Cerebellar nuclear complex (tissue), 1 donor: Measurements from ENCODE around the gene MYOCD.
A peak's percentile ranks its signal among the peaks of the same experiment; 100 is the strongest.

Experiments
- DNase-seq, 2 experiments: peaks; one replicate each; lab custom pipeline; 2025; lab: John Stamatoyannopoulos, UW

The MYOCD gene

GRCh38 chr17:12756786-12757185, 91.1 kb downstream of the MYOCD start:
- no peak for DNase-seq

GRCh38 chr17:12759090-12759489, 93.4 kb downstream of the MYOCD start:
- no peak for DNase-seq

- no peak for DNase-seq
These were observed 99.9 kb downstream of the MYOCD start for GRCh38 chr17:12765548-12765947.

GRCh38 chr17:12768255-12768654, 102.6 kb downstream of the MYOCD start:
- DNase-seq = no peak

GRCh38 chr17:12769981-12770380, 104.3 kb downstream of the MYOCD start:
- DNase-seq = no peak

GRCh38 chr17:12773153-12773552, 107.5 kb downstream of the MYOCD start:
- DNase-seq = no peak

GRCh38 chr17:12789075-12789480, 123.4 kb downstream of the MYOCD start:
- peak in 1 of 2 experiments; percentile 37 for DNase-seq

GRCh38 chr17:12789481-12790248, 124.0 kb downstream of the MYOCD start, which contains the start of gene ARHGAP44:
Gene ARHGAP44 (plus strand): TSS chr17:12789498. CDS start chr17:12789839, 341 bp downstream.
- no peak for DNase-seq

- DNase-seq = no peak
These were observed 124.8 kb downstream of the MYOCD start for GRCh38 chr17:12790249-12791106.

GRCh38 chr17:12794919-12795532, 129.3 kb downstream of the MYOCD start:
- no peak for DNase-seq

- DNase-seq = no peak
These were observed 135.2 kb downstream of the MYOCD start for GRCh38 chr17:12800855-12801365.

GRCh38 chr17:12806630-12807029, 140.9 kb downstream of the MYOCD start:
- no peak for DNase-seq

- no peak for DNase-seq
These were observed 143.0 kb downstream of the MYOCD start for GRCh38 chr17:12808723-12809122.

- no peak for DNase-seq
These were observed 147.2 kb downstream of the MYOCD start for GRCh38 chr17:12812877-12813276.

- no peak for DNase-seq
These were observed 148.0 kb downstream of the MYOCD start for GRCh38 chr17:12813664-12814063.

- DNase-seq = no peak
These were observed 149.0 kb downstream of the MYOCD start for GRCh38 chr17:12814718-12815117.

GRCh38 chr17:12815642-12816141, 150.0 kb downstream of the MYOCD start:
- DNase-seq = no peak
